ENCODE results near the gene CARD19.

DNA sequence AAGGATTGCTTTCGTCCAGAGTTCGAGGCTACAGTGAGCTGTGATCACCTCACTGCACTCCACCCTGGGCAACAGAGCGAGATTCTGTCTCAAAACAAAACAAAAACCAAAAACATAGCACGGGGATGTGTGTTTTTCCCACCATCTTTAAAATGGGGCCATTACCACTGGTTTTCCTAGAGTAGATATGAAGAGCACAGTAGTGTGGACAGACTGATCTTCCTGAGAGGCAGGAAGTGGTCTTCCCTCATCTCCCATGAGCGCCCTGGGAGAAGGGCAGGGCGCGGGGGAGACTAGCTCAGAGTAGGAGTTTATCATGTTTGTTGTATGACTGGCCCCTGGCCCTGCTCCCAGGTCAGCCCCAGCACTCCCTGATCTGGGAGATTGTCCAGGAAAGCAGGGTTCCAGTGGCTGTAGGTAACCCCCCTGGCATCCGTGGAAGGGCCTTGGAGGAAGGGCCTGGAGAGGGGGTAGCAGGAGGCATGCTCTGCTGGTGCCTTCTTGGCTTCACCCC is 35.2 kb upstream of the CARD19 start:
- TF ChIP-seq, protein P1, sequence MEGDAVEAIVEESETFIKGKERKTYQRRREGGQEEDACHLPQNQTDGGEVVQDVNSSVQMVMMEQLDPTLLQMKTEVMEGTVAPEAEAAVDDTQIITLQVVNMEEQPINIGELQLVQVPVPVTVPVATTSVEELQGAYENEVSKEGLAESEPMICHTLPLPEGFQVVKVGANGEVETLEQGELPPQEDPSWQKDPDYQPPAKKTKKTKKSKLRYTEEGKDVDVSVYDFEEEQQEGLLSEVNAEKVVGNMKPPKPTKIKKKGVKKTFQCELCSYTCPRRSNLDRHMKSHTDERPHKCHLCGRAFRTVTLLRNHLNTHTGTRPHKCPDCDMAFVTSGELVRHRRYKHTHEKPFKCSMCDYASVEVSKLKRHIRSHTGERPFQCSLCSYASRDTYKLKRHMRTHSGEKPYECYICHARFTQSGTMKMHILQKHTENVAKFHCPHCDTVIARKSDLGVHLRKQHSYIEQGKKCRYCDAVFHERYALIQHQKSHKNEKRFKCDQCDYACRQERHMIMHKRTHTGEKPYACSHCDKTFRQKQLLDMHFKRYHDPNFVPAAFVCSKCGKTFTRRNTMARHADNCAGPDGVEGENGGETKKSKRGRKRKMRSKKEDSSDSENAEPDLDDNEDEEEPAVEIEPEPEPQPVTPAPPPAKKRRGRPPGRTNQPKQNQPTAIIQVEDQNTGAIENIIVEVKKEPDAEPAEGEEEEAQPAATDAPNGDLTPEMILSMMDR (IDR thresholded peaks at IDR 0.05), result no peak
- no peak for TF ChIP-seq ZFX (IDR thresholded peaks at IDR 0.05; ENCODE audit: borderline replicate concordance)
